GM21447 (cell line): ENCODE results near the gene IGSF11.
"Not testable (repeated sequence)": the region's sequence is repeated elsewhere in the genome, so short reads cannot be mapped to it uniquely, and the experiment has no call there.

Experiments used
- ATAC-seq: cut with Tn5 transposase; IDR thresholded peaks from one replicate; pipeline ENCODE4 v1.9.1; 2021; ENCODE audit not compliant: unreplicated experiment

Gene IGSF11

GRCh38 chr3:118886708-118887107 is 147.9 kb downstream of the IGSF11 start:
- ATAC-seq = no peak

DNA sequence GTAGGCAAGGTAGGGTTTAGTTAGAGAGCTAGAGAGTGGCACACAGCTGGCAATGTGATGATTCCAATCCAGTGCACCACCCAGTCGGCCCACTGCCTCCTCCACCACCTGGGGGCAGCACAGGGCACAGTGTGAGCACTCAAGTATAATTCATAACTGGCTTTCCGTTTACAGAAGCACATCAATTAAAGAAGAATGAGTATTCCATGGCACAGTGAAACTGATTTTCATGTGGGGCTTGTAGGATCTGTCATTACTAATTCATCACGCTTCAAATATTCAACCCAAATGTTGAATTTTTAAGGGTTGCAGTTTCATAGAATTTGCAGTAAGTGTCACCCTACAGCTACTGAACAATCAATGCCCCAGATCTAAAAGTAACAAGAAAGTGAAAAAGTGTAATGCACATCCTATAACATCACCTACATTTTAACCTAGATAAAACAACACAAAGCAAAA is 149.9 kb downstream of the IGSF11 start:
- peak; percentile 68 for ATAC-seq

DNA sequence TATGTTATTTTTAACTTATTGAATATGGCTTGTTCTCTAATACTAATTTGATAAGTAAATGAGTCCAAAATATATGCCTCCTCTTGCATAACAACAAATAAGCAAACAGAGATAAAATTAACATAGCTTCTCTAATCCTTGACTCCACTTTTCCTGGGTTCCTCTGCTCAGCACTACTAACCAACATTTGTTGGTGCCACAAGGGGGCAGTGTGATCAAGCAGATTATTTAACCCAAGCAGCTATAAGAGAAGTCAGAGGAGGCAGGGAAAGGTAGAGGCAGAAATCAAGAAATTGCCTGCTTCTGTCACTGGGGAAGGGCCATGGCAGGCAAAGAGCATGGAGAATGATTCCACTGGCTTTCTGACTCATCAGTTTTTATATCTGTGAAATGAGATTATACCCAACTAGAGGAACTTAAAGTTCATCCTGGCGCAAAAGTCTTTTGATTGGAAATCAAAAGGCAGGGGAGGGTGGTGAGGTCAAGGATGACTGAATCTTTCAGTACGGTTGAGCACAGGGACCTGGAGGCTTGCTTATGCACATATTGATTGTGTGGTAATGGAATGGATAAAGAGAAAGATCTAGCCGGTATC is 152.2 kb downstream of the IGSF11 start:
- peak; percentile 63 for ATAC-seq

GRCh38 chr3:118868051-118868450 is 166.6 kb downstream of the IGSF11 start:
- no peak for ATAC-seq

GRCh38 chr3:118863731-118864322 is 170.8 kb downstream of the IGSF11 start:
- peak; percentile 70 for ATAC-seq

DNA sequence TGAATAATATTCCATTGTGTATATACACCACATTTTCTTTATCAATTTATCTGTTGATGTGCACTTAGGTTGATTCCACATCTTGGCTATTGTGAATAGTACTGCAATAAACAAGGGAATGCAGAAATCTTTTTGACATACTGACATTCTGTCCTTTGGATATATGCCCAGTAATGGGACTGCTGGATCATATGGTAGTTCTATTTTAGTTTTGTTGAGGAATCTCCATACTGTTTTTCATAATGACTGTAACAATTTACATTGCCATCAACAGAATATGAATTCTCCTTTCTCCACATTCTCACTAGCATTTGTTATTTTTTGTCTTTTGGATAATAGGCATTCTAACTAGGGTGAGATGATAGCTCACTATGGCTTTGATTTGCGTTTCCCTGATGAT is 174.7 kb downstream of the IGSF11 start:
- ATAC-seq = no peak

DNA sequence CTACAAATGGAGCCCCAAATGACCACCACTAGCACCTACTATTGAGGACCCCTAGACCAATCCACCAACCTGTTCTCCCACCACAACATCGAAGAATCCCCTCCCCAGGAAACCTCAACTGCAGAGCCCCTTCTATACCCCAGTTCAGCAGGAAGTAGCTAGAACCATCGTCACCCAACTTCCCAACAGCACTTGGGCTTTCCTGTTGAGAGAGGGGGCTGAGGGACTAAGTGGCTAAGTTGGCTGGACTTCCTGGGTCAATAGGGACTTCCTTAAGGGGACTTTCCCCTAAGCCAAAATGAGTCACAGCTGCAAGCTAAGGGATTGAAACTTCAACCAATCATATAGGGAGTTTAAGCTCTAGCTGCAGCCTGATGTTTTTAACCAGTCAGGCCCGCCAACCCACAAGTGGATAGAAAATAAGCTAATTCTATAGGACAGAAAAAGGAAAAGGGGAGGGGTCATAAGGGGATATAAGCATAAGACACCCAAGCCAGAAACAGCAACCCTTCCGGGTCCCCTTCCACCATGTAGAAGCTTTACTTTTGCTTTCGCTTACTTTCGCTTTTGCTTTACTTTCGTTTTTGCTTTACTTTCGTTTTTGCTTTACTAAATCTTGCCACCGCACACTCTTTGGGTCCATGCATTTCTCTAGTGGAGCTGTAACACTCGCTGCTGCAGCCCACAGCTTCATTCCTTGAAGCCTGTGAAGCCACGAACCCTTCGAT is 183.0 kb downstream of the IGSF11 start:
- not testable (repeated sequence) for ATAC-seq

DNA sequence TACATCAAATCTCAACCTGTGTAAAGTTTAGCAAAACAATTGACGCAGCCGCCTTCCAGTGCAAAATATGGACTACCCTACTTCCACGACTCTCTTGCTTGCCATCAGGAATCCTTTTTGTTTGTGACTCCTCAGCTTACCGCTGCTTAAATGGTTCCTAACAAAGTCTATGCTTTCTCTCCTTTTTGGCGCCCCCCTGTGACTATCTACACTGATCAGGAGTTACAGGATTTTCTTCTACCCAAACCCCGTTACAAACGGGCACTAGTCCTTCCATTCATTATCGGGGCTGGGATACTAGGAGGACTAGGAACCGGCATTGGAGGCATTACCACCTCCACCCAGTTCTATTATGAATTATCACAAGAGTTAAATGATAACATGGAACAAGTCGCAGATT is 184.0 kb downstream of the IGSF11 start:
- no peak for ATAC-seq
